CD4-positive, alpha-beta T cell (primary cell): ENCODE measurements around the gene SGCE. TPM values are rescaled to one million over a fixed set of nuclear protein-coding genes. Genes with fewer than 3 reads are reported as not detected.

Experiments used
- ATAC-seq: fragments of 200-7000 bp; cut with Tn5 transposase; one replicate; pipeline ENCODE4 v1.10.0; 2022; ENCODE audit warnings: mild to moderate bottlenecking; ENCODE audit not compliant: poor library complexity
- CTCF ChIA-PET: fragments of 350-600 bp; sonication (Branson Sonifier 250); formaldehyde crosslinking; loops from one replicate; lab custom pipeline; 2021; ENCODE audit warnings: antibody characterized with exemption, inconsistent platforms; lab: Charles Lee
- POLR2A ChIA-PET: fragments of 350-600 bp; sonication (Branson Sonifier 250); formaldehyde crosslinking; loops from one replicate; lab custom pipeline; 2021; ENCODE audit warnings: antibody characterized with exemption, inconsistent platforms; lab: Charles Lee
- DNase-seq, 14 experiments: peaks; one replicate each; pipeline ENCODE4 v3.0.0-alpha.2; 2013 to 2020; ENCODE audit warnings: mixed read lengths in 2 of 14
- H3K27ac ChIP-seq, 2 donors: one replicate each; pipeline versions ENCODE4 v1.5.1 to v1.7.0; 2013; ENCODE audit warnings: low read length in 2 of 2, low read depth in 1 of 2, mild to moderate bottlenecking in 1 of 2
- H3K27me3 ChIP-seq, 2 experiments: 1 replicate in 1 of 2; 2 replicates in 1 of 2; pipeline versions ENCODE4 v1.6.1 to v1.7.0; 2013; ENCODE audit warnings: low read length in 2 of 2, control low read depth in 1 of 2, mild to moderate bottlenecking in 1 of 2, moderate library complexity in 1 of 2; ENCODE audit not compliant: insufficient read depth in 2 of 2, control insufficient read depth in 1 of 2
- H3K36me3 ChIP-seq: one replicate; pipeline ENCODE4 v1.6.1; 2013; ENCODE audit warnings: low read length, control low read depth; ENCODE audit not compliant: insufficient read depth
- H3K4me1 ChIP-seq: one replicate; pipeline ENCODE4 v1.6.1; 2013; ENCODE audit warnings: low read length, control low read depth; ENCODE audit not compliant: insufficient read depth
- H3K4me3 ChIP-seq: one replicate; pipeline ENCODE4 v1.5.1; 2013; ENCODE audit warnings: mild to moderate bottlenecking, low read length, moderate library complexity
- H3K9me3 ChIP-seq, 2 experiments: 1 replicate in 1 of 2; 2 replicates in 1 of 2; pipeline versions ENCODE4 v1.6.1 to v1.7.0; 2013; ENCODE audit warnings: low read length in 2 of 2, mild to moderate bottlenecking in 2 of 2, control low read depth in 1 of 2, moderate library complexity in 1 of 2; ENCODE audit not compliant: control insufficient read depth in 1 of 2, insufficient read depth in 1 of 2
- H3K27ac Mint-ChIP-seq: one replicate; pipeline ENCODE4 v1.8.0; 2020; ENCODE audit warnings: mixed read lengths
- H3K27me3 Mint-ChIP-seq: one replicate; pipeline ENCODE4 v1.8.0; 2021; ENCODE audit warnings: mixed read lengths
- H3K36me3 Mint-ChIP-seq: one replicate; pipeline ENCODE4 v1.8.0; 2021; ENCODE audit warnings: low read depth, mixed read lengths
- H3K4me1 Mint-ChIP-seq: one replicate; pipeline ENCODE4 v1.8.0; 2021; ENCODE audit warnings: low read depth, mixed read lengths
- H3K4me3 Mint-ChIP-seq: one replicate; pipeline ENCODE4 v1.8.0; 2020; ENCODE audit warnings: mild to moderate bottlenecking, mixed read lengths
- H3K9me3 Mint-ChIP-seq: one replicate; pipeline ENCODE4 v1.8.0; 2020; ENCODE audit warnings: mixed read lengths
- intact Hi-C, 2 experiments: fragments of 100-400 bp; cut with DNase I in 1 of 2; cut with micrococcal nuclease in 1 of 2; formaldehyde crosslinking; loops; one replicate each; pipeline versions ENCODE4 v1.15.1 to v1.9.0; 2023 to 2025; cut with DNase I, micrococcal nuclease
- total RNA-seq, 174 experiments: library from RNA in 2 of 174; stranded (reverse) in 2 of 174; gene quantifications; one replicate each; pipeline ENCODE4 v1.2.3 and lab custom pipeline; 2021 to 2026
- TF ChIP-seq, protein P1 (sequence below): fragments of 200-600 bp; IDR thresholded peaks from one replicate; pipeline ENCODE4 v1.8.0; 2022; ENCODE audit warnings: antibody characterized with exemption, mild to moderate bottlenecking

Gene SGCE
- total RNA-seq, 2 experiments from 2014 or later = 0.31 TPM; not detected in 1

DNA sequence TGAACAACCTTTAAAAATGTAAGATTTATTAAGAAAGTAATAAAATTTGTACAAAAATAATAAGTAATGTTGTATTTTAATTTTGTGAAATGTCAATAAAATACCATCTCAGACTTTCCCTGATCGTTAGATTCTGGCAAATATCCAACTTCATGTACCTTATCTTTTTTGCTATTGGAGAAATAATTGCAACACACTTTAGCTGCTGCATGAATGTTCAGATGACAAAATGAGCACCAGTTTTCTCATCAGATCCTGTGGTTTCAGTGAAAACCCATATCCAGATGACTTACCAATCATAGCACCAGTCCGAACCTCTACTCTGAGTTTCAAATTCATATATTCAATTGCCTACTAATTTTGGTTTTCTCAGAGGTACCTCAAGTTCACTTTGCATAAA lies 76.5 kb downstream of the SGCE start:
- Mint-ChIP-seq H3K4me1 (no peaks in the 10 kb centered on the region), H3K36me3 (peaks cover 66% of the 10 kb centered on the region), H3K27me3 (no peaks in the 10 kb centered on the region), H3K9me3 (peaks cover 11% of the 10 kb centered on the region), H3K27ac (no peak overlapping the region), H3K4me3 (no peak overlapping the region)
- peaks cover 12% of the 10 kb centered on the region for H3K36me3 ChIP-seq
- ChIA-PET CTCF (no interaction called here), POLR2A (no interaction called here)
- H3K27me3 ChIP-seq = no peaks in the 10 kb centered on the region
- H3K9me3 ChIP-seq = peaks cover 4 to 9% of the 10 kb centered on the region in 2 experiments
- H3K4me3 ChIP-seq = no peak overlapping the region
- DNase-seq (no peak), ATAC-seq (no peak)
- H3K4me1 ChIP-seq = no peaks in the 10 kb centered on the region
- TF ChIP-seq, protein P1, sequence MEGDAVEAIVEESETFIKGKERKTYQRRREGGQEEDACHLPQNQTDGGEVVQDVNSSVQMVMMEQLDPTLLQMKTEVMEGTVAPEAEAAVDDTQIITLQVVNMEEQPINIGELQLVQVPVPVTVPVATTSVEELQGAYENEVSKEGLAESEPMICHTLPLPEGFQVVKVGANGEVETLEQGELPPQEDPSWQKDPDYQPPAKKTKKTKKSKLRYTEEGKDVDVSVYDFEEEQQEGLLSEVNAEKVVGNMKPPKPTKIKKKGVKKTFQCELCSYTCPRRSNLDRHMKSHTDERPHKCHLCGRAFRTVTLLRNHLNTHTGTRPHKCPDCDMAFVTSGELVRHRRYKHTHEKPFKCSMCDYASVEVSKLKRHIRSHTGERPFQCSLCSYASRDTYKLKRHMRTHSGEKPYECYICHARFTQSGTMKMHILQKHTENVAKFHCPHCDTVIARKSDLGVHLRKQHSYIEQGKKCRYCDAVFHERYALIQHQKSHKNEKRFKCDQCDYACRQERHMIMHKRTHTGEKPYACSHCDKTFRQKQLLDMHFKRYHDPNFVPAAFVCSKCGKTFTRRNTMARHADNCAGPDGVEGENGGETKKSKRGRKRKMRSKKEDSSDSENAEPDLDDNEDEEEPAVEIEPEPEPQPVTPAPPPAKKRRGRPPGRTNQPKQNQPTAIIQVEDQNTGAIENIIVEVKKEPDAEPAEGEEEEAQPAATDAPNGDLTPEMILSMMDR = no peak
- H3K27ac ChIP-seq = no peak overlapping the region
- intact Hi-C loops = no loop called here

DNA sequence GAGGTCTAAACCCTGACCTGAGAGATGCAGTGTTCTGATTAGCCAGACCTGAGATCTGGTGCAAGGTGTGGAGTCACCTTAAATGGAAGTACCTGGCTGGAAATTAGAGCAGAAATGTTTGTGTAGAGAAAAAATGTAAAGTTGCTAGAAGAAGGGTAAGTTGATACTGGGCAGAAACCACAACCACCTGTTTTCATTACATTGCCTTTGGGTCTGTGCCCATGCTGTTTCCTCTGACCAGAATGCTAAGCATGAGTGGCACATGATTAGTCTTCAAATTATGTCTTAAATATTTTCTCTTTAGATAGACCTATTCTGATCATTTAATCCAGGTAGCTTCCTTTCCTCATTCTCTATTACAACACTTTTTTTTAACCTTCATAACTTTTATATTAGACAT lies 77.3 kb downstream of the SGCE start:
- no peak for ATAC-seq
- peaks cover 4 to 9% of the 10 kb centered on the region in 2 experiments for H3K9me3 ChIP-seq
- H3K27ac Mint-ChIP-seq = no peak overlapping the region
- no peak overlapping the region for H3K4me3 ChIP-seq
- ChIA-PET CTCF (no interaction called here), POLR2A (no interaction called here)
- no peak for DNase-seq
- H3K4me3 Mint-ChIP-seq = no peak overlapping the region
- no peak overlapping the region for H3K27ac ChIP-seq
- H3K27me3 Mint-ChIP-seq = no peaks in the 10 kb centered on the region
- H3K36me3 ChIP-seq = peaks cover 13% of the 10 kb centered on the region
- H3K27me3 ChIP-seq = no peaks in the 10 kb centered on the region
- TF ChIP-seq, protein P1 = no peak
- intact Hi-C loops = no loop called here
- H3K4me1 ChIP-seq = no peaks in the 10 kb centered on the region
- H3K4me1 Mint-ChIP-seq = no peaks in the 10 kb centered on the region
- H3K9me3 Mint-ChIP-seq = peaks cover 11% of the 10 kb centered on the region
- H3K36me3 Mint-ChIP-seq = peaks cover 74% of the 10 kb centered on the region

DNA sequence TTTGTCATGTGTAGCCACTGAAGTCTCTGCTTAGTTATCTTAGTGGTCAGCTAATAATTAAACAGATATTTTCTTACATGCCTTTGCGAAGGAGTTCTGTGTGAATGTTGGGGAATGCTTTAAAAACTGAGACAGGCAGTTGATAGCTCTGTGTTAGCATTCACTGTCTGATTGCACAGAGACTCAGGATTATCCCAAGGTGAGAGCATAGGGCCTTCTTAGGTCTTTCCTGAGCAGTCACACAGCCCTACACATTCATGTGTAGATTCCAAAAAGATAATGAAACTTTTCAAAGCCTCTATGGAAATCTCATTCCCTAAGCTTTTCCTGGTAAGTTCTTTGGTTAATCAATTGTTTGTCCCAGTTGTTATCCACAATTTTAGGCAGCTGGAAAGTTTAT lies 78.6 kb downstream of the SGCE start:
- DNase-seq (no peak), ATAC-seq (no peak)
- Mint-ChIP-seq H3K27me3 (no peaks in the 10 kb centered on the region), H3K27ac (no peak overlapping the region), H3K36me3 (peaks cover 87% of the 10 kb centered on the region), H3K4me1 (no peaks in the 10 kb centered on the region), H3K4me3 (no peak overlapping the region), H3K9me3 (peaks cover 17% of the 10 kb centered on the region)
- Histone ChIP-seq H3K36me3 (peaks cover 17% of the 10 kb centered on the region), H3K4me1 (no peaks in the 10 kb centered on the region), H3K27me3 (no peaks in the 10 kb centered on the region), H3K4me3 (no peak overlapping the region), H3K9me3 (peaks cover 4 to 9% of the 10 kb centered on the region in 2 experiments), H3K27ac (no peak overlapping the region)
- CTCF ChIA-PET = no interaction called here
- intact Hi-C loops = no loop called here
- TF ChIP-seq, protein P1 = no peak
- POLR2A ChIA-PET = no interaction called here
